ENCODE results near the gene CFAP299. TPM values are rescaled to one million over a fixed set of nuclear protein-coding genes. Genes with fewer than 3 reads are reported as not detected.
"Not testable (repeated sequence)": the region's sequence is repeated elsewhere in the genome, so short reads cannot be mapped to it uniquely, and the experiment has no call there.

Gene CFAP299
- total and polyA plus RNA-seq, 2 donors from 2014 or later = 1.1 TPM; not detected in 1

DNA sequence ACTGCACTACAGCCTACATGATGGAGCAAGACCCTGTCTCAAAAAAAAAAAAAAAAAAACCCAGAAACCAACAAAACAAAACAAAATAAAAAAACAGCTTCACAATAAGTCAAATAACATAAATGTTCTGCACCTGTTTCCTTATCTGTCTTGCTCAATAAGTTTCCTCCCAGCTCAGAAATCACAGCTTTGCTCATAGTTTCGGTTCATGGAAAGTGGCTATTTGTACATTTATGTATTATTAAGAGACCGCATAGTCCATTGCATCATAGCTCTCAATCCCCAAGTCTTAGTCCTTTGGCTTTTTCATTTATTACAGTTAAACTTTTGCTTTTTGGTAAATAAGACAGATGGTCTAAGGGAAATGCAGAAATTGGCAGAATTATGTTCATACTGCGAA, 24.4 kb upstream of the CFAP299 start:
- intact Hi-C loops (cut with DNase I) = no loop called here

GRCh38 chr4:80312124-80312523, 23.4 kb upstream of the CFAP299 start:
- FAIRE-seq = no peak
- Histone ChIP-seq H3K4me3 (ENCODE audit: low read length in 3 of 3) (no peak overlapping the region), H3K27me3 (ENCODE audit: control insufficient read depth, insufficient read depth, low read length) (no peaks in the 10 kb centered on the region), H3K27ac (ENCODE audit: low read depth in 2 of 2, low read length in 2 of 2) (no peak overlapping the region), H3K36me3 (ENCODE audit: control insufficient read depth in 2 of 3, insufficient read depth in 3 of 3, low read length in 3 of 3) (no peaks in the 10 kb centered on the region), H3K9me3 (ENCODE audit: control insufficient read depth in 2 of 3, insufficient read depth in 1 of 3, low read length in 3 of 3) (no peaks in the 10 kb centered on the region), H3K9ac (ENCODE audit: low read length in 3 of 3) (no peak overlapping the region), H3K4me1 (ENCODE audit: control insufficient read depth in 2 of 3, insufficient read depth in 2 of 3, low read depth in 1 of 3, low read length in 3 of 3) (no peaks in the 10 kb centered on the region)
- DNase-seq = no peak
- intact Hi-C loops (cut with DNase I) = no loop called here
- TF ChIP-seq CTCF (IDR thresholded peaks at IDR 0.05; ENCODE audit: borderline replicate concordance, extremely low read depth, insufficient read depth) = no peak

More for the DNA sequence above, 24.4 kb upstream of the CFAP299 start:
- Histone ChIP-seq H3K9me3 (ENCODE audit: control insufficient read depth in 2 of 3, insufficient read depth in 1 of 3, low read length in 3 of 3) (no peaks in the 10 kb centered on the region), H3K27ac (ENCODE audit: low read depth in 2 of 2, low read length in 2 of 2) (no peak overlapping the region), H3K4me3 (ENCODE audit: low read length in 3 of 3) (no peak overlapping the region), H3K4me1 (ENCODE audit: control insufficient read depth in 2 of 3, insufficient read depth in 2 of 3, low read depth in 1 of 3, low read length in 3 of 3) (no peaks in the 10 kb centered on the region), H3K27me3 (ENCODE audit: control insufficient read depth, insufficient read depth, low read length) (no peaks in the 10 kb centered on the region), H3K9ac (ENCODE audit: low read length in 3 of 3) (no peak overlapping the region), H3K36me3 (ENCODE audit: control insufficient read depth in 2 of 3, insufficient read depth in 3 of 3, low read length in 3 of 3) (no peaks in the 10 kb centered on the region)
- no peak for DNase-seq
- FAIRE-seq = no peak
- no peak for TF ChIP-seq CTCF (IDR thresholded peaks at IDR 0.05; ENCODE audit: borderline replicate concordance, extremely low read depth, insufficient read depth)

GRCh38 chr4:80313627-80314026, 21.9 kb upstream of the CFAP299 start:
- no peak for TF ChIP-seq CTCF (IDR thresholded peaks at IDR 0.05; ENCODE audit: borderline replicate concordance, extremely low read depth, insufficient read depth)
- intact Hi-C loops (cut with DNase I) = no loop called here
- no peak overlapping the region for H3K4me3 ChIP-seq (ENCODE audit: low read length in 3 of 3)

DNA sequence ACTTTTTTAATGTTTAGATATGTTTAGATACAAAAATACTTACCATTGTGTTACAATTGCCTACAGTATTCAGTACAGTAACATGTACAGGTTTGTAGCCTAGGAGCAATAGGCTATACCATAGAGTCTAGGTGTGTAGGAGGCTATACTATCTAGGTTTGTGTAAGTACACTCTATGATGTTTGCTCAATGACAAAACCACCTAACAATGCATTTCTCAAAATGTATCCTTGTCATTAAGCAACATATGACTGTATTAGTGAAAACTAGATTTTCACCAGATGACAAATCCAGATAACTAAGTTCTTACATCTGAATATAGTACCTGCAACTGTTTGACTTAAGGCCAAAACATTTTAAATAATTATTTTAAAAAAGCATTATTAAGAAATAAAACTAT, 19.7 kb upstream of the CFAP299 start:
- DNase-seq; H3K9me3 ChIP-seq (ENCODE audit: control insufficient read depth in 2 of 3, insufficient read depth in 1 of 3, low read length in 3 of 3); FAIRE-seq; intact Hi-C loops (cut with DNase I); H3K4me3 ChIP-seq (ENCODE audit: low read length in 3 of 3); H3K9ac ChIP-seq (ENCODE audit: low read length in 3 of 3); H3K27me3 ChIP-seq (ENCODE audit: control insufficient read depth, insufficient read depth, low read length); H3K27ac ChIP-seq (ENCODE audit: low read depth in 2 of 2, low read length in 2 of 2); H3K4me1 ChIP-seq (ENCODE audit: control insufficient read depth in 2 of 3, insufficient read depth in 2 of 3, low read depth in 1 of 3, low read length in 3 of 3); H3K36me3 ChIP-seq (ENCODE audit: control insufficient read depth in 2 of 3, insufficient read depth in 3 of 3, low read length in 3 of 3): not testable (repeated sequence)

More at GRCh38 chr4:80313627-80314026, 21.9 kb upstream of the CFAP299 start:
- Histone ChIP-seq H3K4me1 (ENCODE audit: control insufficient read depth in 2 of 3, insufficient read depth in 2 of 3, low read depth in 1 of 3, low read length in 3 of 3) (no peaks in the 10 kb centered on the region), H3K9me3 (ENCODE audit: control insufficient read depth in 2 of 3, insufficient read depth in 1 of 3, low read length in 3 of 3) (no peaks in the 10 kb centered on the region), H3K27me3 (ENCODE audit: control insufficient read depth, insufficient read depth, low read length) (no peaks in the 10 kb centered on the region), H3K27ac (ENCODE audit: low read depth in 2 of 2, low read length in 2 of 2) (no peak overlapping the region), H3K9ac (ENCODE audit: low read length in 3 of 3) (no peak overlapping the region), H3K36me3 (ENCODE audit: control insufficient read depth in 2 of 3, insufficient read depth in 3 of 3, low read length in 3 of 3) (no peaks in the 10 kb centered on the region)
- FAIRE-seq (no peak), DNase-seq (no peak)

Data from kidney (tissue), 14 donors.